ENCODE measurements around the gene QPRT. TPM values are rescaled to one million over a fixed set of nuclear protein-coding genes. Genes with fewer than 3 reads are reported as not detected.

QPRT gene
- total and polyA plus RNA-seq, 2 of the 13 experiments (the other 11 are each of a cell fraction or from before 2014, with no cell fraction given): 130 to 218 TPM

DNA sequence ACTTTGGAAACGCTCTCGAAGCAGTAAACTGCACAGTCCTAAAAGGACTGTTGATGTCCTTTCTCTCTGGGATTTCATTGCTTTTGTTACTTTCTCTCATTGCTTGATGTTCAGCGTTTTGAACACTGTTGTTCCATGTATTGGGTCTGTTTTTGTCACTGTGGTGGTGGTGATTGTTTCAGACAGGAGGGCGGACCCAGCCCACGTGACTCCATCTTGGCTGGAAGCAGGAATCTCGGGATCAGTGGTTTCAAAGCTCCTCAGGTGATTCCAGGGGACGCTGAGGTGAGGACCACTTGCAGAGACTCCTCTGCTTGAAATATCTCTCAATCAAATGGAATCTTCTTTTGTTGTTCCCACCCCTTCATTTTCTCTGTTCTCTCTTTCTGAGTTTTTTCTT lies 48.5 kb downstream of the QPRT start:
- no peak overlapping the region for H3K27ac ChIP-seq (ENCODE audit: extremely low read length, insufficient read depth, low read length)
- TF ChIP-seq, protein P1, sequence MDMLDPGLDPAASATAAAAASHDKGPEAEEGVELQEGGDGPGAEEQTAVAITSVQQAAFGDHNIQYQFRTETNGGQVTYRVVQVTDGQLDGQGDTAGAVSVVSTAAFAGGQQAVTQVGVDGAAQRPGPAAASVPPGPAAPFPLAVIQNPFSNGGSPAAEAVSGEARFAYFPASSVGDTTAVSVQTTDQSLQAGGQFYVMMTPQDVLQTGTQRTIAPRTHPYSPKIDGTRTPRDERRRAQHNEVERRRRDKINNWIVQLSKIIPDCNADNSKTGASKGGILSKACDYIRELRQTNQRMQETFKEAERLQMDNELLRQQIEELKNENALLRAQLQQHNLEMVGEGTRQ (IDR thresholded peaks at IDR 0.05; ENCODE audit: low read depth, low read length): 0 out of 2 replicates have a peak, but pooled peaks have one; percentile 18
- TF ChIP-seq, protein P1 (CRISPR knock-in tag; IDR thresholded peaks at IDR 0.05; ENCODE audit: borderline replicate concordance): no peak; the same call in 1 of the 2 replicates
- TF ChIP-seq MAFK (conservative IDR thresholded peaks at IDR 0.05 in 1 of 2, IDR thresholded peaks at IDR 0.05 in 1 of 2; ENCODE audit: low read length in 2 of 2): no peak
- in situ Hi-C loops (cut with HindIII; ENCODE audit: extremely low pct_ligation_motif_present, low pct_unique_long_range_greater_than_20kb): no loop called here
- CTCF ChIA-PET (ENCODE audit: low intra/inter-chr PET ratio, low total read pairs): no interaction called here
- intact Hi-C loops (cut with micrococcal nuclease; ENCODE audit: unreplicated experiment): no loop called here
- H4K20me1 ChIP-seq (ENCODE audit: insufficient read depth, low read length): no peaks in the 10 kb centered on the region
- WGBS (ENCODE audit: low lambda C conversion rate): 68% methylated on average over 7 of the region's 7 CpGs
- BruUV-seq (replicated peaks): no TSS peak
- no peak overlapping the region for H2AFZ ChIP-seq (ENCODE audit: low read length)
- FAIRE-seq (no peak), DNase-seq (ENCODE audit: low spot score) (no peak), ATAC-seq (no peak)
- no peak overlapping the region for H3K4me3 ChIP-seq (replicated peaks in 1 of 3; ENCODE audit: insufficient read depth in 1 of 3, low read depth in 2 of 3, low read length in 3 of 3)
- H3K36me3 ChIP-seq (replicated peaks in 1 of 2; ENCODE audit: control insufficient read depth in 1 of 2, insufficient read depth in 2 of 2, low read length in 2 of 2): no peaks in the 10 kb centered on the region
- no peaks in the 10 kb centered on the region for H3K9me3 ChIP-seq (ENCODE audit: low read length)
- no peak overlapping the region for H3K9ac ChIP-seq (ENCODE audit: insufficient read depth, low read depth, low read length)
- 0 out of 2 replicates have a peak overlapping the region, but pooled peaks have one; percentile 3 for H3K4me2 ChIP-seq (ENCODE audit: low read depth, low read length)
- H3K79me2 ChIP-seq (ENCODE audit: insufficient read depth, low read length): no peaks in the 10 kb centered on the region
- POLR2A ChIA-PET: interaction anchor here (1.1 kb wide), 1 partner anchor 88 kb away, joined by 6 read pairs; the partner anchor contains the start of gene PAGR1
- H3K4me1 ChIP-seq (ENCODE audit: insufficient read depth, low read length): peaks cover 29% of the 10 kb centered on the region
- H3K27me3 ChIP-seq (ENCODE audit: control insufficient read depth in 1 of 2, insufficient read depth in 2 of 2, low read length in 2 of 2): peaks cover 0 to 5% of the 10 kb centered on the region in 2 experiments; a peak in 2 of 5 replicates

DNA sequence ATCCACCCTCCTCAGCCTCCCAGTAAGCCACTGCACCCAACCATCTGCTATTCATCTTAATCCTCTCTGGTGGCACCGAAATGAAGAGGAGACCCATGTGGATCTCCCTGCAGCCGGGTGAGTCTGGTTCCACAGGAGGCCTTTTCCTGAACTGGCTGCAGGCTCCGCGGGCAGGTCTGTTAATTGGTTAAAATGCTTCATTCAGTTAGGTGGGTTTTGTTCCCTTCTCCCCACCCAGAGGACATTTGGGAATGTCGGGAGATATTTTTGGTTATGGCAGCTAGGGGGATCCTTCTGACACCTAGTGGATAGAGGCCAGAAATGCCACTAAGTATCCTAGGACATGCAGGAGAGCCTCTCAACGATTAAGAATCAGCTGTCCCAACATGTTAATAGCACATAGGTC lies 50.1 kb downstream of the QPRT start:
- Histone ChIP-seq H3K9me3 (ENCODE audit: low read length) (no peaks in the 10 kb centered on the region), H3K4me1 (ENCODE audit: insufficient read depth, low read length) (peaks cover 29% of the 10 kb centered on the region), H4K20me1 (ENCODE audit: insufficient read depth, low read length) (no peaks in the 10 kb centered on the region), H3K36me3 (replicated peaks in 1 of 2; ENCODE audit: control insufficient read depth in 1 of 2, insufficient read depth in 2 of 2, low read length in 2 of 2) (no peaks in the 10 kb centered on the region), H2AFZ (ENCODE audit: low read length) (no peak overlapping the region), H3K4me3 (replicated peaks in 1 of 3; ENCODE audit: insufficient read depth in 1 of 3, low read depth in 2 of 3, low read length in 3 of 3) (no peak overlapping the region), H3K4me2 (ENCODE audit: low read depth, low read length) (peak overlapping the region; percentile 66), H3K9ac (ENCODE audit: insufficient read depth, low read depth, low read length) (no peak overlapping the region), H3K27me3 (ENCODE audit: control insufficient read depth in 1 of 2, insufficient read depth in 2 of 2, low read length in 2 of 2) (peaks cover 1 to 5% of the 10 kb centered on the region in 2 experiments; a peak in 3 of 5 replicates), H3K79me2 (ENCODE audit: insufficient read depth, low read length) (no peaks in the 10 kb centered on the region), H3K27ac (ENCODE audit: extremely low read length, insufficient read depth, low read length) (no peak overlapping the region)
- DNase-seq (ENCODE audit: low spot score) (peak; percentile 71), ATAC-seq (peak; percentile 86), FAIRE-seq (peak; percentile 76)
- 24% methylated on average over 6 of the region's 6 CpGs for WGBS (ENCODE audit: low lambda C conversion rate)
- no TSS peak for BruUV-seq (replicated peaks)
- in situ Hi-C loops (cut with HindIII; ENCODE audit: extremely low pct_ligation_motif_present, low pct_unique_long_range_greater_than_20kb) (no loop called here), intact Hi-C loops (cut with micrococcal nuclease; ENCODE audit: unreplicated experiment) (no loop called here)
- ChIA-PET CTCF (ENCODE audit: low intra/inter-chr PET ratio, low total read pairs) (interaction anchor here (0.6 to 1.3 kb wide), 3 partner anchors 28 to 61 kb away, joined by 3 to 9 read pairs (median 4); partner anchors contain the start of gene KIF22), POLR2A (interaction anchor here (0.6 to 0.9 kb wide), 3 partner anchors 8 to 76 kb away, joined by 3 read pairs; no protein-coding TSS in a partner anchor)
- no peak for TF ChIP-seq ESRRA (CRISPR knock-in tag; IDR thresholded peaks at IDR 0.05; ENCODE audit: low read depth)
- no peak for TF ChIP-seq TAF15 (IDR thresholded peaks at IDR 0.05; ENCODE audit: low read depth, low read length, poor library complexity, severe bottlenecking)
- TF ChIP-seq BCL6 (CRISPR knock-in tag; IDR thresholded peaks at IDR 0.05): no peak
- no peak for TF ChIP-seq MED1 (CRISPR knock-in tag; IDR thresholded peaks at IDR 0.05)
- no peak for TF ChIP-seq ZNF335 (CRISPR knock-in tag; IDR thresholded peaks at IDR 0.05)
- TF ChIP-seq CTCF (CRISPR knock-in tag; IDR thresholded peaks at IDR 0.05): peak; percentile 77
- no peak for TF ChIP-seq SRF (IDR thresholded peaks at IDR 0.05; ENCODE audit: low read depth, low read length)
- no peak for TF ChIP-seq ZFP90 (CRISPR knock-in tag; IDR thresholded peaks at IDR 0.05; ENCODE audit: borderline replicate concordance)
- peak; percentile 22; the same call in 1 of the 2 replicates for TF ChIP-seq PITX1 (CRISPR knock-in tag; IDR thresholded peaks at IDR 0.05)
- TF ChIP-seq ZNF790 (CRISPR knock-in tag; IDR thresholded peaks at IDR 0.05; ENCODE audit: borderline replicate concordance): no peak
